IMR-90 (cell line): ENCODE data around the gene AIRE. TPM values are rescaled to one million over a fixed set of nuclear protein-coding genes. Genes with fewer than 3 reads are reported as not detected.
A peak's percentile ranks its signal among the peaks of the same experiment; 100 is the strongest.

Experiments used
- ATAC-seq: fragments of 200-7000 bp; cut with Tn5 transposase; 2 replicates; pipeline ENCODE4 v1.9.1; 2020; ENCODE audit warnings: low read depth, mild to moderate bottlenecking, moderate library complexity
- BruUV-seq: library from RNA; stranded (reverse); fragments of 400-500 nt; replicated peaks from 2 replicates; lab custom pipeline; 2021; lab: Mats Ljungman, UMichigan
- CTCF ChIA-PET: fragments of 300-600 bp; formaldehyde crosslinking; extraction: SDS; loops from one replicate; lab custom pipeline; 2021; ENCODE audit warnings: antibody characterized with exemption; lab: Yijun Ruan, JAX
- POLR2A ChIA-PET: fragments of 300-600 bp; sonication (Branson Sonifier 250); formaldehyde crosslinking; loops from one replicate; lab custom pipeline; 2022; ENCODE audit warnings: antibody characterized with exemption; ENCODE audit not compliant: unreplicated experiment; lab: Charles Lee
- DNase-seq: peaks from one replicate; pipeline ENCODE4 v3.0.0; 2013
- H2AFZ ChIP-seq: replicated peaks from 2 replicates; pipeline ENCODE3; 2013; ENCODE audit warnings: low read length, mild to moderate bottlenecking; ENCODE audit not compliant: poor library complexity
- H2AK5ac ChIP-seq: 2 replicates; pipeline ENCODE4 v1.6.1; 2013; ENCODE audit warnings: low read depth, low read length, inconsistent platforms
- H2AK9ac ChIP-seq: replicated peaks from 2 replicates; pipeline ENCODE3; 2013; ENCODE audit warnings: mild to moderate bottlenecking, low read depth, low read length, moderate library complexity; ENCODE audit not compliant: poor library complexity
- H2BK120ac ChIP-seq: 2 replicates; pipeline ENCODE4 v1.6.1; 2013; ENCODE audit warnings: low read depth, low read length, inconsistent platforms
- H2BK15ac ChIP-seq: 3 replicates; pipeline ENCODE4 v1.6.1; 2013; ENCODE audit warnings: low read depth, low read length, inconsistent platforms
- H2BK20ac ChIP-seq: 2 replicates; pipeline ENCODE4 v1.6.1; 2013; ENCODE audit warnings: low read depth, mild to moderate bottlenecking, inconsistent platforms, low read length, moderate library complexity
- H2BK5ac ChIP-seq: 2 replicates; pipeline ENCODE4 v1.6.1; 2013; ENCODE audit warnings: mild to moderate bottlenecking, low read depth, low read length, inconsistent platforms; ENCODE audit not compliant: poor library complexity, severe bottlenecking
- H3K14ac ChIP-seq: replicated peaks from 2 replicates; pipeline ENCODE4 v1.6.1; 2013; ENCODE audit warnings: low read depth, low read length, inconsistent platforms
- H3K18ac ChIP-seq: 2 replicates; pipeline ENCODE4 v1.6.1; 2013; ENCODE audit warnings: low read depth, low read length, control low read depth
- H3K23ac ChIP-seq: 2 replicates; pipeline ENCODE4 v1.6.1; 2013; ENCODE audit warnings: low read depth, low read length, inconsistent platforms
- H3K27ac ChIP-seq: 2 replicates; pipeline ENCODE4 v1.5.1; 2013; ENCODE audit warnings: mild to moderate bottlenecking, control low read depth, low read length; ENCODE audit not compliant: insufficient read depth
- H3K27me3 ChIP-seq: 2 replicates; pipeline ENCODE4 v1.6.1; 2013; ENCODE audit warnings: low read length; ENCODE audit not compliant: control insufficient read depth, insufficient read depth
- H3K36me3 ChIP-seq: 2 replicates; pipeline ENCODE4 v1.6.1; 2013; ENCODE audit warnings: low read length, mixed read lengths; ENCODE audit not compliant: control insufficient read depth, insufficient read depth
- H3K4ac ChIP-seq: 2 replicates; pipeline ENCODE4 v1.6.1; 2013; ENCODE audit warnings: low read depth, low read length, inconsistent platforms
- H3K4me1 ChIP-seq: 2 replicates; pipeline ENCODE4 v1.6.1; 2013; ENCODE audit warnings: low read length, mixed read lengths; ENCODE audit not compliant: control insufficient read depth, insufficient read depth
- H3K4me2 ChIP-seq: 2 replicates; pipeline ENCODE4 v1.6.1; 2013; ENCODE audit warnings: low read depth, mild to moderate bottlenecking, control low read depth, low read length, moderate library complexity
- H3K4me3 ChIP-seq: 2 replicates; pipeline ENCODE4 v1.5.1; 2013; ENCODE audit warnings: low read depth, mild to moderate bottlenecking, control low read depth, low read length, moderate library complexity; ENCODE audit not compliant: insufficient read depth
- H3K56ac ChIP-seq: 2 replicates; pipeline ENCODE4 v1.6.1; 2013; ENCODE audit warnings: low read length, inconsistent platforms; ENCODE audit not compliant: insufficient read depth; ENCODE audit errors: extremely low read depth
- H3K79me1 ChIP-seq, 2 experiments: 2 replicates each; pipeline ENCODE4 v1.6.1; 2013; ENCODE audit warnings: low read length in 2 of 2, inconsistent platforms in 1 of 2, low read depth in 1 of 2
- H3K9ac ChIP-seq: 2 replicates; pipeline ENCODE4 v1.6.1; 2013; ENCODE audit warnings: low read depth, low read length, control low read depth
- H3K9me1 ChIP-seq: 2 replicates; pipeline ENCODE4 v1.6.1; 2013; ENCODE audit warnings: low read length, inconsistent platforms; ENCODE audit not compliant: insufficient read depth
- H3K9me3 ChIP-seq: 2 replicates; pipeline ENCODE4 v1.6.1; 2013; ENCODE audit warnings: low read length; ENCODE audit not compliant: control insufficient read depth, insufficient read depth
- H4K20me1 ChIP-seq: 2 replicates; pipeline ENCODE4 v1.6.1; 2013; ENCODE audit warnings: low read length, inconsistent platforms; ENCODE audit not compliant: insufficient read depth
- H4K5ac ChIP-seq: 2 replicates; pipeline ENCODE4 v1.6.1; 2013; ENCODE audit warnings: mild to moderate bottlenecking, low read depth, low read length, control low read depth
- H4K8ac ChIP-seq, 2 experiments: 2 replicates each; pipeline ENCODE4 v1.6.1; 2013; ENCODE audit warnings: low read depth in 2 of 2, low read length in 2 of 2, control low read depth in 1 of 2, inconsistent platforms in 1 of 2
- H4K91ac ChIP-seq: 2 replicates; pipeline ENCODE4 v1.6.1; 2013; ENCODE audit warnings: low read depth, low read length, inconsistent platforms; ENCODE audit not compliant: insufficient read depth
- BHLHE40 ChIP-seq: fragments of 150-350 bp; IDR thresholded peaks from 2 replicates; pipeline ENCODE4 v1.6.1; 2016; ENCODE audit warnings: mild to moderate bottlenecking, low read depth, low read length
- CHD1 ChIP-seq: IDR thresholded peaks from 2 replicates; pipeline ENCODE4 v1.6.1; 2012; ENCODE audit warnings: low read depth, low read length, improper control_type of control experiment
- RAD21 ChIP-seq: IDR thresholded peaks from 2 replicates; pipeline ENCODE4 v1.6.1; 2012; ENCODE audit warnings: low read length, improper control_type of control experiment
- RCOR1 ChIP-seq: IDR thresholded peaks from 2 replicates; pipeline ENCODE4 v1.6.1; 2012; ENCODE audit warnings: mild to moderate bottlenecking, low read length, improper control_type of control experiment; ENCODE audit not compliant: insufficient replicate concordance
- RFX5 ChIP-seq: IDR thresholded peaks from 2 replicates; pipeline ENCODE4 v1.8.0; 2012; ENCODE audit warnings: low read depth, mild to moderate bottlenecking, low read length, moderate library complexity
- WGBS, 2 experiments: methylation state at CpG; one replicate each; pipeline versions ENCODE4 v1.1.5 to v1.1.7; 2013; ENCODE audit warnings: missing lambda C conversion rate in 2 of 2; ENCODE audit not compliant: insufficient read length in 1 of 2; ENCODE audit errors: extremely low coverage in 2 of 2; 5-methylcytosine and 5-hydroxymethylcytosine counted together
- dilution Hi-C: fragments of 300-500 bp; cut with HindIII; formaldehyde crosslinking; loops from one replicate; pipeline ENCODE4 v1.14.3; 2018; ENCODE audit warnings: low sequenced_read_pairs; ENCODE audit not compliant: unreplicated experiment
- in situ Hi-C: fragments of 300-500 bp; cut with MboI; formaldehyde crosslinking; loops from 3 replicates; pipeline ENCODE4 v1.14.3; 2019; ENCODE audit warnings: low sequenced_read_pairs, inconsistent platforms, mixed read lengths
- intact Hi-C: fragments of 100-400 bp; cut with micrococcal nuclease; formaldehyde crosslinking; loops from 2 replicates; pipeline ENCODE4 v1.10.0; 2022
- polyA plus RNA-seq, 3 experiments: library from polyadenylated mRNA; depleted of rRNA; stranded (reverse); fragments of >200 nt; gene quantifications; 2 replicates each; pipeline ENCODE4 v1.2.3, GENCODE V29; 2012; ENCODE audit warnings: low replicate concordance in 1 of 3
- total RNA-seq: library from RNA; depleted of rRNA; stranded (reverse); fragments of >200 nt; gene quantifications from 2 replicates; pipeline ENCODE4 v1.2.3, GENCODE V29; 2012

Gene AIRE
- total and polyA plus RNA-seq, 2 of the 4 experiments (the other 2 are of a cell fraction) = 0.05 TPM; not detected in 1

DNA sequence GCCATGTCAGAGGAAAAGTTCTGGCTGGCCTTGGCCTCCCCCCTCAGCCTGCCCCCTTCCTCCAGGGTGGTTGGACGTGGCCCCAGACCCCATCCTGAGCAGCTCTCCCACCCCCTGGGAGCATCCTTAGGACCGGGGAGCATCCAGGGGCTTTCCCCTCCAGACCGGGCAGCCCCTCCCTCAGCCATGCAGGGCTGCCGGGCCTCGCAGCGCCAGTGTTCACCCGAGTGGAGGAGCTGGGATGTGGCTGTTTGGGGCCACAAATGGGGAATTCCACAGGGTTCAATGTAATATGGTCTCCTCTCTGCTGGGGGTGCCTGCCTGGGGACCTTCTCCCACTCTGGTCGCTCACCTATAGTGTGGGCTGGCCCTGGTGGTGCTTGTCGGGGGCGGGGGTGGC, 10.0 kb downstream of the AIRE start:
- Histone ChIP-seq H3K79me1 (peaks cover 2 to 4% of the 10 kb centered on the region in 2 experiments; a peak in 3 of 4 replicates), H2BK20ac (no peak overlapping the region), H2AK5ac (no peak overlapping the region), H4K8ac (no peak overlapping the region), H3K9ac (no peak overlapping the region), H3K23ac (no peak overlapping the region), H4K91ac (no peak overlapping the region), H2AK9ac (peak overlapping the region; percentile 55), H3K4me1 (peaks cover 6% of the 10 kb centered on the region; the same call in 1 of the 2 replicates), H2BK5ac (no peak overlapping the region), H3K9me3 (no peaks in the 10 kb centered on the region), H3K4me3 (no peak overlapping the region), H3K56ac (no peak overlapping the region), H3K36me3 (no peaks in the 10 kb centered on the region), H3K27ac (no peak overlapping the region), H4K5ac (no peak overlapping the region), H2BK15ac (no peak overlapping the region), H3K9me1 (no peaks in the 10 kb centered on the region), H4K20me1 (peaks cover 1% of the 10 kb centered on the region; the same call in 1 of the 2 replicates), H3K14ac (no peak overlapping the region), H3K27me3 (peaks cover 4% of the 10 kb centered on the region; the same call in 1 of the 2 replicates), H3K4me2 (no peak overlapping the region), H3K18ac (no peak overlapping the region), H2BK120ac (no peak overlapping the region), H3K4ac (no peak overlapping the region), H2AFZ (peak overlapping the region; percentile 32)
- ChIA-PET POLR2A (no interaction called here), CTCF (no interaction called here)
- in situ Hi-C loops (no loop called here), intact Hi-C loops (no loop called here), dilution Hi-C loops (no loop called here)
- DNase-seq = no peak
- no CpG with 5 or more reads among the region's 10 CpGs for WGBS, 2 experiments
- no peak for TF ChIP-seq BHLHE40
- no peak for TF ChIP-seq RAD21
- no peak for TF ChIP-seq RCOR1
- no peak for TF ChIP-seq RFX5
- TF ChIP-seq CHD1 = no peak
- no TSS peak for BruUV-seq
- no peak for ATAC-seq
